ENCODE measurements around the gene NEUROD4. TPM values are rescaled to one million over a fixed set of nuclear protein-coding genes. Genes with fewer than 3 reads are reported as not detected.

Gene NEUROD4
- total and polyA plus RNA-seq, 10 of the 15 experiments (the other 5 are each of a cell fraction or from before 2014, with no cell fraction given) = 0.06 TPM; not detected in 9

DNA sequence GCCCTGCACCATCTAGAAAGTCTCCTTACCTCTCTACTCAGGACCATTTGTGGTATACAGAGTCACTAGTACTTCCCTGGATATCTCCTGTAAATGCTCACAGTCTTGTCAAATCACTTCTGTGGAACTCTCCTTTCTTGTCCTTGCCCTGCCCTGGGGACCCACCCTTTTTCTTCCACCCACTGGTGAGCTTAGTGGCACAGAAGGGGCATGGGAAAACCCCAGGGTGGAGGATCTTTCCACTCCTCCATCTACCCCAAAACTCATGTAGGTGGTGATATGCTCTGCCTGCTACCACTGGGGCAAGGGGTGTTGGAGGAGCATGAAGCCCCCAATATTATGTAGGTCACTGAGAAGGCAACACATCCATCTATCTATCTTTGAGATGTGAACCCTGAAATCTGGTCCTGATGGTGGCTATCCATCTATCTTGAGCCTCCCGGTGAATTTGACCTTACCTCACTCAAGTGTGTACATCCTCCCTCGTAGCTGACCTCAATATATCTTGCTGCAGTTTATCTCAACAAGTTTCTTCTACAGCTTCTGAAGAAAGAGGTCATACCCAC, 36.2 kb upstream of the NEUROD4 start:
- H4K20me1 ChIP-seq (ENCODE audit: control insufficient read depth, insufficient read depth) = no peaks in the 10 kb centered on the region
- intact Hi-C loops (cut with micrococcal nuclease; ENCODE audit: unreplicated experiment) (loop anchor here (2.0 kb wide), 1 partner anchor 25 kb away; no protein-coding TSS in a partner anchor), in situ Hi-C loops (cut with MboI) (no loop called here)
- H3K4me3 ChIP-seq = peak overlapping the region; percentile 80
- peaks cover 0 to 5% of the 10 kb centered on the region in 2 experiments; a peak in 2 of 4 replicates for H3K36me3 ChIP-seq (ENCODE audit: control insufficient read depth in 2 of 2, insufficient read depth in 2 of 2, low read length in 1 of 2)
- ChIA-PET CTCF (interaction anchor here (1.6 to 4.8 kb wide), 5 partner anchors 9 to 88 kb away, joined by 6 to 50 read pairs (median 39); no protein-coding TSS in a partner anchor), RAD21 (ENCODE audit: unreplicated experiment) (interaction anchor here (0.9 to 5.5 kb wide), 4 partner anchors 9 to 85 kb away, joined by 4 to 50 read pairs (median 19); no protein-coding TSS in a partner anchor), SMC1A (ENCODE audit: uncharacterized antibody, unreplicated experiment) (interaction anchor here (0.9 to 4.7 kb wide), 7 partner anchors 9 to 235 kb away, joined by 3 to 35 read pairs (median 4); no protein-coding TSS in a partner anchor), POLR2A (interaction anchor here (1.0 to 2.6 kb wide), 4 partner anchors 8 to 25 kb away, joined by 3 to 12 read pairs (median 6); no protein-coding TSS in a partner anchor)
- H3K27ac ChIP-seq (ENCODE audit: control insufficient read depth, insufficient read depth) = peak overlapping the region; percentile 94
- DNase-seq (ENCODE audit: low read depth, low spot score) (no peak), FAIRE-seq (no peak), ATAC-seq (peak; percentile 9)
- no TSS peak for BruUV-seq (replicated peaks)
- H3K4me1 ChIP-seq (ENCODE audit: control insufficient read depth, insufficient read depth, low read length) = peaks cover 16% of the 10 kb centered on the region
- H3K9ac ChIP-seq (ENCODE audit: control insufficient read depth, insufficient read depth, low read length) = peak overlapping the region; percentile 60
- peak overlapping the region; percentile 64 for H3K4me2 ChIP-seq (ENCODE audit: control insufficient read depth, insufficient read depth)
- H3K27me3 ChIP-seq (replicated peaks in 1 of 2; ENCODE audit: control insufficient read depth in 2 of 2, insufficient read depth in 2 of 2, low read length in 1 of 2) = no peaks in the 10 kb centered on the region
- no peaks in the 10 kb centered on the region; the same call in 2 of the 3 replicates for H3K9me3 ChIP-seq (replicated peaks; ENCODE audit: control insufficient read depth, insufficient read depth, low read length)
- TF ChIP-seq, protein P1, sequence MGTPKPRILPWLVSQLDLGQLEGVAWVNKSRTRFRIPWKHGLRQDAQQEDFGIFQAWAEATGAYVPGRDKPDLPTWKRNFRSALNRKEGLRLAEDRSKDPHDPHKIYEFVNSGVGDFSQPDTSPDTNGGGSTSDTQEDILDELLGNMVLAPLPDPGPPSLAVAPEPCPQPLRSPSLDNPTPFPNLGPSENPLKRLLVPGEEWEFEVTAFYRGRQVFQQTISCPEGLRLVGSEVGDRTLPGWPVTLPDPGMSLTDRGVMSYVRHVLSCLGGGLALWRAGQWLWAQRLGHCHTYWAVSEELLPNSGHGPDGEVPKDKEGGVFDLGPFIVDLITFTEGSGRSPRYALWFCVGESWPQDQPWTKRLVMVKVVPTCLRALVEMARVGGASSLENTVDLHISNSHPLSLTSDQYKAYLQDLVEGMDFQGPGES (IDR thresholded peaks at IDR 0.05) = no peak
- TF ChIP-seq CREB1 (IDR thresholded peaks at IDR 0.05; ENCODE audit: low read depth) (no peak), SMARCA5 (IDR thresholded peaks at IDR 0.05) (no peak), CBFB (IDR thresholded peaks at IDR 0.05; ENCODE audit: low read depth) (no peak), KAT2A (conservative IDR thresholded peaks at IDR 0.05; ENCODE audit: control insufficient read depth, low read depth, low read length) (no peak), NR2C1 (IDR thresholded peaks at IDR 0.05) (no peak), MXI1 (IDR thresholded peaks at IDR 0.05; ENCODE audit: low read depth, low read length) (no peak)
- 22% methylated on average over 2 of the region's 2 CpGs for WGBS (ENCODE audit: insufficient coverage, insufficient replicate concordance, low lambda C conversion rate, missing lambda C conversion rate)
- H2AFZ ChIP-seq (ENCODE audit: control insufficient read depth, low read depth, low read length) = no peak overlapping the region; the same call in 1 of the 2 replicates
- H3K79me2 ChIP-seq (ENCODE audit: control insufficient read depth, insufficient read depth, low read length) = peaks cover 16% of the 10 kb centered on the region

All from GM12878 (cell line).